ENCODE results near the gene MCTP2.

- no peak for TF ChIP-seq POLR2AphosphoS5 (IDR thresholded peaks at IDR 0.05; ENCODE audit: low read depth)
- no peak for TF ChIP-seq CTCF (IDR thresholded peaks at IDR 0.05; ENCODE audit: insufficient read depth, low read length)
- TF ChIP-seq, protein P1, sequence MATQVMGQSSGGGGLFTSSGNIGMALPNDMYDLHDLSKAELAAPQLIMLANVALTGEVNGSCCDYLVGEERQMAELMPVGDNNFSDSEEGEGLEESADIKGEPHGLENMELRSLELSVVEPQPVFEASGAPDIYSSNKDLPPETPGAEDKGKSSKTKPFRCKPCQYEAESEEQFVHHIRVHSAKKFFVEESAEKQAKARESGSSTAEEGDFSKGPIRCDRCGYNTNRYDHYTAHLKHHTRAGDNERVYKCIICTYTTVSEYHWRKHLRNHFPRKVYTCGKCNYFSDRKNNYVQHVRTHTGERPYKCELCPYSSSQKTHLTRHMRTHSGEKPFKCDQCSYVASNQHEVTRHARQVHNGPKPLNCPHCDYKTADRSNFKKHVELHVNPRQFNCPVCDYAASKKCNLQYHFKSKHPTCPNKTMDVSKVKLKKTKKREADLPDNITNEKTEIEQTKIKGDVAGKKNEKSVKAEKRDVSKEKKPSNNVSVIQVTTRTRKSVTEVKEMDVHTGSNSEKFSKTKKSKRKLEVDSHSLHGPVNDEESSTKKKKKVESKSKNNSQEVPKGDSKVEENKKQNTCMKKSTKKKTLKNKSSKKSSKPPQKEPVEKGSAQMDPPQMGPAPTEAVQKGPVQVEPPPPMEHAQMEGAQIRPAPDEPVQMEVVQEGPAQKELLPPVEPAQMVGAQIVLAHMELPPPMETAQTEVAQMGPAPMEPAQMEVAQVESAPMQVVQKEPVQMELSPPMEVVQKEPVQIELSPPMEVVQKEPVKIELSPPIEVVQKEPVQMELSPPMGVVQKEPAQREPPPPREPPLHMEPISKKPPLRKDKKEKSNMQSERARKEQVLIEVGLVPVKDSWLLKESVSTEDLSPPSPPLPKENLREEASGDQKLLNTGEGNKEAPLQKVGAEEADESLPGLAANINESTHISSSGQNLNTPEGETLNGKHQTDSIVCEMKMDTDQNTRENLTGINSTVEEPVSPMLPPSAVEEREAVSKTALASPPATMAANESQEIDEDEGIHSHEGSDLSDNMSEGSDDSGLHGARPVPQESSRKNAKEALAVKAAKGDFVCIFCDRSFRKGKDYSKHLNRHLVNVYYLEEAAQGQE (IDR thresholded peaks at IDR 0.05; ENCODE audit: insufficient replicate concordance, low read depth): no peak
- TF ChIP-seq GABPA (IDR thresholded peaks at IDR 0.05; ENCODE audit: low read depth): no peak
- no peak; the same call in 1 of the 2 replicates for TF ChIP-seq SPI1 (IDR thresholded peaks at IDR 0.05; ENCODE audit: borderline replicate concordance, low read depth)
These were observed 25.1 kb downstream of the MCTP2 start for GRCh38 chr15:94256511-94256910.
